ENCODE data around the gene TRAF3IP1. TPM values are rescaled to one million over a fixed set of nuclear protein-coding genes. Genes with fewer than 3 reads are reported as not detected.
A peak's percentile ranks its signal among the peaks of the same experiment; 100 is the strongest.

The TRAF3IP1 gene
- total RNA-seq, 2 experiments from 2014 or later = 6.8 to 8.8 TPM

DNA sequence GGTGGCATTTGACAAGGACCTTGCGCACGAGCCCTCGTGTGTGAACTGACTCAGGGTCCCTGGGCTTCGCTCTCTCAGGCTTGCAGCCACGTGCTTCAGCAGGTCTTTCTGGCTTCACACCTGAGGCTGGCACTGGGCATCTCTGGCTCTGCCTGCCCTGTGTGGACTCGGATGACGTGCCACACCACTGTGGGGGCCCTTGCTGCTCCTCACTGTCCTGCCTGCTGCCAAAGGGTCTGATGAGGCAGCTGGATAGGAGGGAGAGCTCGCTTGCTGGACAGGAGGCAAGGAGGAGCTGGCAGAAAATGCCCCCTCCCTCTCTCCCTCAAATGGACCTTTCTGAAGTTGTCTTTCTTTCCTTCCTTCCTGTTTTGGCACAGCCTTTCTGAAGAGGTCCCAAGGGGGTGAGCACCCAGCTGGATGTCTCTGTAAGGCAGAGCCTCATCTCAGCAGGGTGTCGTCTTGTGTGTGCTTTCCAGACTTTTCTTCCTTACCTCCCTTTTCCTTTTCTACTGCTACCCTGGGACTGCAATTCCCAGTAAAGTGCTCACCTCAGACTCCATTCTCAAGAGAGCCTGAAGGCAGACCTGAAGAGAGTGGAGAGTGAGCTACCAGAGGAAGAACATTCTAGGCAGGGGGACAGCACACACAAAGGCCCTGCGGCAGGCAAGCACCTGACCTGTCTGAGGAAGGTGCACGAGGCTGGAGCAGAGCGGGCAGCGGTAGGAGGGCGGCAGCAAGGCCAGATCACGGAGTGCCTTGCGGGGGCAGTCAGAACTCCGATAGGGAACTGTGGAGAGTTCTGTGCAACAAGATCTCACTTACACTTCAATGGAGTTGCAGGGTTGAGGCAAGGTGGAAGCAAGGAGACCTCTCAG lies 37.2 kb upstream of the TRAF3IP1 start:
- H3K27me3 Mint-ChIP-seq = no peaks in the 10 kb centered on the region
- ATAC-seq = no peak
- peaks cover 12% of the 10 kb centered on the region for H3K4me1 Mint-ChIP-seq
- H3K36me3 Mint-ChIP-seq = no peaks in the 10 kb centered on the region
- no peak overlapping the region for H3K27ac Mint-ChIP-seq
- DNase-seq = no peak
- H3K4me3 Mint-ChIP-seq = no peak overlapping the region
- H3K9me3 Mint-ChIP-seq (ENCODE audit: low read depth) = no peaks in the 10 kb centered on the region
- CTCF ChIA-PET = interaction anchor here (1.0 to 1.6 kb wide), 2 partner anchors 18 to 19 kb away, joined by 3 to 4 read pairs; no protein-coding TSS in a partner anchor

- peaks cover 21% of the 10 kb centered on the region for H3K4me1 Mint-ChIP-seq
- H3K9me3 Mint-ChIP-seq (ENCODE audit: low read depth) = no peaks in the 10 kb centered on the region
- DNase-seq (no peak), ATAC-seq (no peak)
- CTCF ChIA-PET = interaction anchor here (0.8 kb wide), 1 partner anchor 21 kb away, joined by 3 read pairs; no protein-coding TSS in a partner anchor
- no peak overlapping the region for H3K27ac Mint-ChIP-seq
- H3K36me3 Mint-ChIP-seq = no peaks in the 10 kb centered on the region
- no peak overlapping the region for H3K4me3 Mint-ChIP-seq
- no peaks in the 10 kb centered on the region for H3K27me3 Mint-ChIP-seq
Observed at GRCh38 chr2:238284802-238285515, 35.4 kb upstream of the TRAF3IP1 start.

GRCh38 chr2:238285653-238286082 lies 34.6 kb upstream of the TRAF3IP1 start:
- no peaks in the 10 kb centered on the region for H3K27me3 Mint-ChIP-seq
- H3K9me3 Mint-ChIP-seq (ENCODE audit: low read depth) = no peaks in the 10 kb centered on the region
- no peak overlapping the region for H3K27ac Mint-ChIP-seq
- no peaks in the 10 kb centered on the region for H3K36me3 Mint-ChIP-seq
- CTCF ChIA-PET = interaction anchor here (7.6 kb wide), 1 partner anchor 22 kb away, joined by 31 read pairs; no protein-coding TSS in a partner anchor
- no peak for ATAC-seq
- no peak overlapping the region for H3K4me3 Mint-ChIP-seq
- H3K4me1 Mint-ChIP-seq = peaks cover 25% of the 10 kb centered on the region
- no peak for DNase-seq

- ATAC-seq = no peak
- H3K4me1 Mint-ChIP-seq = peaks cover 25% of the 10 kb centered on the region
- H3K27me3 Mint-ChIP-seq = no peaks in the 10 kb centered on the region
- DNase-seq = no peak
- no peak overlapping the region for H3K4me3 Mint-ChIP-seq
- CTCF ChIA-PET = interaction anchor here (7.6 kb wide), 1 partner anchor 22 kb away, joined by 31 read pairs; no protein-coding TSS in a partner anchor
- H3K9me3 Mint-ChIP-seq (ENCODE audit: low read depth) = no peaks in the 10 kb centered on the region
- no peaks in the 10 kb centered on the region for H3K36me3 Mint-ChIP-seq
- H3K27ac Mint-ChIP-seq = no peak overlapping the region
Observed at GRCh38 chr2:238286095-238286494, 34.2 kb upstream of the TRAF3IP1 start.

GRCh38 chr2:238286551-238286950 lies 33.8 kb upstream of the TRAF3IP1 start:
- Mint-ChIP-seq H3K36me3 (no peaks in the 10 kb centered on the region), H3K4me1 (peaks cover 25% of the 10 kb centered on the region), H3K9me3 (ENCODE audit: low read depth) (no peaks in the 10 kb centered on the region), H3K27ac (no peak overlapping the region), H3K4me3 (peak overlapping the region; percentile 5), H3K27me3 (no peaks in the 10 kb centered on the region)
- CTCF ChIA-PET = interaction anchor here (7.6 kb wide), 1 partner anchor 23 kb away, joined by 31 read pairs; no protein-coding TSS in a partner anchor
- DNase-seq = no peak
- no peak for ATAC-seq

GRCh38 chr2:238286987-238287736 lies 33.2 kb upstream of the TRAF3IP1 start:
- CTCF ChIA-PET = interaction anchor here (0.8 to 7.6 kb wide), 3 partner anchors 23 to 36 kb away, joined by 3 to 31 read pairs (median 5); no protein-coding TSS in a partner anchor
- no peaks in the 10 kb centered on the region for H3K36me3 Mint-ChIP-seq
- H3K9me3 Mint-ChIP-seq (ENCODE audit: low read depth) = no peaks in the 10 kb centered on the region
- H3K27me3 Mint-ChIP-seq = no peaks in the 10 kb centered on the region
- DNase-seq (no peak), ATAC-seq (no peak)
- H3K4me3 Mint-ChIP-seq = peak overlapping the region; percentile 84
- H3K27ac Mint-ChIP-seq = peak overlapping the region; percentile 46
- peaks cover 25% of the 10 kb centered on the region for H3K4me1 Mint-ChIP-seq

GRCh38 chr2:238287737-238288649 lies 32.3 kb upstream of the TRAF3IP1 start, which contains the start of gene PER2:
PER2 (minus strand) TSS chr2:238288610; CDS start chr2:238277936, 10,674 bp downstream.
- no peaks in the 10 kb centered on the region for H3K36me3 Mint-ChIP-seq
- peaks cover 25% of the 10 kb centered on the region for H3K4me1 Mint-ChIP-seq
- ATAC-seq (peak; percentile 34), DNase-seq (peak; percentile 65)
- no peaks in the 10 kb centered on the region for H3K27me3 Mint-ChIP-seq
- peak within 1 kb of the TSS; percentile 84 for H3K4me3 Mint-ChIP-seq
- no peaks in the 10 kb centered on the region for H3K9me3 Mint-ChIP-seq (ENCODE audit: low read depth)
- CTCF ChIA-PET = interaction anchor here (0.8 to 7.6 kb wide), 3 partner anchors 24 to 36 kb away, joined by 3 to 31 read pairs (median 5); no protein-coding TSS in a partner anchor
- H3K27ac Mint-ChIP-seq = peak within 1 kb of the TSS; percentile 96

DNA sequence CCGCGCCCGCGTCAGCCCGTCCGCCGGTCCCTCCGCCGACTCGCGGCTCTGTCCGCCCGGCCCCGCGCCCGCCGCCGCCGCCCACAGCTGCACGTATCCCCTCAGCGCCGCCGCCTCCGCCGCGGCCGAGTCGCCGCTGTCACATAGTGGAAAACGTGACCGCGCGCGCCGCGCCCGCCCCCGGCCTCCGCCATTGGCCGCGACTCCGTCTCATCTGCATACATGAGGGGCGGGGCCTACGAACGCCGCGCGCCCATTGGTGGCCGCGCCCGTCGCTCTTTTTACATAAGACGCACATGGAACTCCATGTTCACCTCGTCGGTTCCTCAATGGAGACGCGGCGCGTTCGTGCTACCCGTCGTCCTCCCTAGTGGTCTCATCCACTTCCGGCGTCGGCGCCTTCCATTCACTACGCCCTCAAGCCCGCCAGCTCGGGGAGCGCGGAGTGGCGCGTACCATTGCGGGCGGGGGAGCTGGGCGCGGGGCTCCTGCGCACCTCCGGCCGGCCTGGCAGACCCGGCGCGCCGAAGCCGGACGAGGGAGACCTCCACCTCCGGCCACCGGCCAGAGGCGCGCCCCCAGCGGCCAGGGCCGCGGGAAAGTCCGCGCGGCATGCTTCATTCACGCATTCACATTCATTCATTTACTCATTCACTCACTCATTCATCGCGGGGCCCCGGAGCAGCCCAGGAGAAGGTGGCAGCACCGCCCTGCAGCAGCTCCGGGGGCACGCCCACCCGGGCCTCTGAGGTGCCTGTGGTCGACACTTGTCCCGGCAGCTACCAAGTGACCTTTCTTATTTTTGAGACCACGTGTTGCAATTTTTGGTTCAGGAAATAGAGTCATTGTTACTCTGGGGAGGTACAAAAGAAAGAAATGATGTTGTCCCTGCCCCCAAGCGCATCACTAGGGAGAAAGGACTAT lies 31.4 kb upstream of the TRAF3IP1 start:
- CTCF ChIA-PET = interaction anchor here (0.6 to 7.6 kb wide), 3 partner anchors 25 to 205 kb away, joined by 3 to 31 read pairs (median 4); no protein-coding TSS in a partner anchor
- peaks cover 25% of the 10 kb centered on the region for H3K4me1 Mint-ChIP-seq
- H3K27me3 Mint-ChIP-seq = no peaks in the 10 kb centered on the region
- H3K9me3 Mint-ChIP-seq (ENCODE audit: low read depth) = no peaks in the 10 kb centered on the region
- H3K36me3 Mint-ChIP-seq = no peaks in the 10 kb centered on the region
- peak overlapping the region; percentile 84 for H3K4me3 Mint-ChIP-seq
- H3K27ac Mint-ChIP-seq = peak overlapping the region; percentile 96
- peak; percentile 98 for DNase-seq
- ATAC-seq = peak; percentile 91

DNA sequence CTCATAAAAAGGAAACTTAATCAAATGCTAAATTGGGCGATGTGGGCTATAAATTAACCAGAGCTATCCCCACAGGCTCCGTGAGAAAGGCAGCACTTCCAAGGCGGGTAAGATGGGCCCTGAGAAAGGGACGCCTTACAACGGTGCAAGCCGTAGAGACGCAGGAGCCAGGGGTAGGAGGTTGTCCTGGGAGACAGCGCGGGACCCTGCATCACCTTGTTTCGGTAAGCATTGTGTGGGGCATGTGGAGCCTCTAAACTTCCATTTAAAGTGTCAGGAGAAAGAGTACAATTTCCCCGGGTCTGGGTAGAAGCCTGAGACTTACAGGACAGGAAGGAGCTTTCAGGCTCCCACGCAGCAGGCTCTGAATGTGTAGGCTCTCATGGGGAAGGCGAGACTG lies 30.7 kb upstream of the TRAF3IP1 start:
- H3K4me3 Mint-ChIP-seq = peak overlapping the region; percentile 84
- CTCF ChIA-PET = interaction anchor here (0.6 to 7.6 kb wide), 3 partner anchors 26 to 204 kb away, joined by 3 to 31 read pairs (median 4); no protein-coding TSS in a partner anchor
- no peak for ATAC-seq
- H3K27me3 Mint-ChIP-seq = no peaks in the 10 kb centered on the region
- H3K36me3 Mint-ChIP-seq = no peaks in the 10 kb centered on the region
- no peak for DNase-seq
- H3K9me3 Mint-ChIP-seq (ENCODE audit: low read depth) = no peaks in the 10 kb centered on the region
- H3K27ac Mint-ChIP-seq = peak overlapping the region; percentile 96
- H3K4me1 Mint-ChIP-seq = peaks cover 25% of the 10 kb centered on the region

GRCh38 chr2:238290091-238290509 lies 30.2 kb upstream of the TRAF3IP1 start:
- H3K27ac Mint-ChIP-seq = peak overlapping the region; percentile 96
- H3K9me3 Mint-ChIP-seq (ENCODE audit: low read depth) = no peaks in the 10 kb centered on the region
- no peaks in the 10 kb centered on the region for H3K27me3 Mint-ChIP-seq
- ATAC-seq (no peak), DNase-seq (peak; percentile 47)
- peak overlapping the region; percentile 84 for H3K4me3 Mint-ChIP-seq
- no peaks in the 10 kb centered on the region for H3K36me3 Mint-ChIP-seq
- H3K4me1 Mint-ChIP-seq = peaks cover 25% of the 10 kb centered on the region
- CTCF ChIA-PET = interaction anchor here (7.6 kb wide), 1 partner anchor 26 kb away, joined by 31 read pairs; no protein-coding TSS in a partner anchor

Data from activated CD8-positive, alpha-beta memory T cell treated with anti-CD3 and anti-CD28 coated beads, Interleukin-2, amount 10 ng/mL, durations not matched to agents 7 days and 5 days (primary cell).